ENCODE measurements around the gene ANO6.

Gene ANO6

DNA sequence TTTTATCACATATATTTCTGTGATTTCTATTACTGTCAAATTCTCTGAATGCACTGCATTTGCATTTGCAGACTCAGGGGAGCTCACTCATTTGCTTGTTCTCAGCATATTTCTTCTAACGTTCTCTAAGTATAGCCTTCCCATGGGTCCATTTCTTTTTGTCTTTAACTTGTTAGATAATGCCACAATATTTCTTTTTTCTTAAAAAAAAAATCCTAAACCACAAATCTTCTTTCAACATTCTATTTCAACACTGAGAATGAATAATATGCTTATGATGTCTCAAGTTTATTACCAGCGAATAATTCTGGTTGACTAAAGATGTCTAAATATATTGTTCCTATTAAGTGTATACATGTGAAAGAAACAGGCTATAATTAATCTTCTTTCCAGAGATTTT, 200.2 kb downstream of the ANO6 start:
- no peak for DNase-seq

GRCh38 chr12:45418520-45418919, 202.6 kb downstream of the ANO6 start:
- no peak for DNase-seq

GRCh38 chr12:45419317-45419814, 203.5 kb downstream of the ANO6 start:
- no peak for DNase-seq

DNA sequence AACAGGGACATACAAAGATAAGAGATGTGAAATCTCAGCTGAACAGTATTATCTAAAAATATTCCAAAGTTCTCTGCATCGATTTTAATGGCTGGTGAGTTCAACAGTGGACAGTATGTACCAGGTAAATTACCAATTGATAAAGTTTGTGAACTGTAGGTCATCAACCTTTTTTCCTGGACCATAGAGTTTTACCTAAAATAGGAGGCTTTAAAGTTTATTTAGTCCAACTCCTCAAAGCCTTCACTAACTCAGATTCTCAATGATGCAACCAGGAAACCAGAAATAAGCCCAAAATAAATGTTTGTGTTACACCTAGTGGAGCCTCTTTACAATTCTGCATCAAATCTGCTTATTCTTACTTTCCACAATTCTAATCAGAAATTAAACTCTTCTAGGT, 205.8 kb downstream of the ANO6 start:
- no peak for DNase-seq

- no peak for DNase-seq
These were observed 208.0 kb downstream of the ANO6 start for GRCh38 chr12:45423931-45424330.

GRCh38 chr12:45425426-45425825, 209.5 kb downstream of the ANO6 start:
- DNase-seq = no peak

DNA sequence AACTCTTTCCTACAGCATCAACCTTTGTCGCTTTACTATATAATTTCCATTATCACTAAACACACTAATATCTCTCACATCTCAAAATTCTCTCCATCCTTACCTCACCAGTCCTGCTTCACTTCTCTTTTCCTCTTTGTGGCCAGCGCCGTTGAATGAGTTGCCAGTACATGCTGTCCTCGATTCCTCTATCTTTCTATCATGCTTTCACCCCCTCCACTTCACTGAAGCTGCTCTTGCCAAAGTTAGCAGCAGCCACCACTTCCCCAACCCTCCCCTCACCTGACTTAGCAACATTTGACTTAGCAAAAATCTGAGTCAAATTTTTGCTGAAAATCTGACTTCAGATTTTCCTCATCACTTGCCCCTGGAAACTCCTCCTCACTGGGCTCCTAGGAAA, 210.4 kb downstream of the ANO6 start:
- no peak for DNase-seq

GRCh38 chr12:45427042-45427441, 211.1 kb downstream of the ANO6 start:
- no peak for DNase-seq

DNA sequence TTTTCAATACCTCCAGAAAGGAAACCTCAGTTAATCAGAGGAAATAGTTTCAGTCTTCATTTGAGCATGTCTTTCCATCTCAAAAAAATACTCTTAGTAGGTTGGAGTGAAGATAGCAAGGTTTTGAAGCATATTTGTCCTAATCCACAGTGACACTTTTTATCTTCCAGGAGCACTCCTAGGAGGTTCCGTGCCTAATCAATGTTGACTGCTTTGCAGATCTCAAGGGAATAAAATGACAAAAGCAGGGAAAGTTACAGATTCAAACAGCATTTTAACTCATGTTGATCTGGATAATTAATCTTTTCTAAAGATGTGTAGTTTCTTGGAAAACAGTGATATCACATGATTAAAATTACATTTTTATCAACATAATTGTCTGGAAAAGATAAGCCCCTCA, 213.9 kb downstream of the ANO6 start:
- no peak for DNase-seq

DNA sequence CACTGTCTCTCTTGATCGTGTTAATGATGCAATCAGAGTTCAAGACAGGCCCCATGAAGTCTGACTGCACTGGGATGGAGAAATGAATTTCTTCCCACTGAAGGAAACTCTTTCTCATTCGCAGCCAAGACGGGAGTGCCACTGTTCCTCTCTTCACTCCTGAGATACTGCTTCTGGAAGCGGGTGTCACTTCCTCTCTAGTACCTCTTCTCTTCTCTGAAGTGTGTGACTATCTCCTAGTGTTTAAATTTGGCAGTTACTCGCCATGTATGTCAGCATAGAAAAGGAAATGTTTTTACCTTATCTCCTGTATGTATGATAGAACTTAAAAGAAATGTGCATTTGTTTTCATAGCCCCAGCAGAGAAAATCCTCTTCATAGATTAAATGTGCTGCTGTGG, 215.2 kb downstream of the ANO6 start:
- DNase-seq = no peak

- DNase-seq = no peak
These were observed 216.8 kb downstream of the ANO6 start for GRCh38 chr12:45432710-45433109.

DNA sequence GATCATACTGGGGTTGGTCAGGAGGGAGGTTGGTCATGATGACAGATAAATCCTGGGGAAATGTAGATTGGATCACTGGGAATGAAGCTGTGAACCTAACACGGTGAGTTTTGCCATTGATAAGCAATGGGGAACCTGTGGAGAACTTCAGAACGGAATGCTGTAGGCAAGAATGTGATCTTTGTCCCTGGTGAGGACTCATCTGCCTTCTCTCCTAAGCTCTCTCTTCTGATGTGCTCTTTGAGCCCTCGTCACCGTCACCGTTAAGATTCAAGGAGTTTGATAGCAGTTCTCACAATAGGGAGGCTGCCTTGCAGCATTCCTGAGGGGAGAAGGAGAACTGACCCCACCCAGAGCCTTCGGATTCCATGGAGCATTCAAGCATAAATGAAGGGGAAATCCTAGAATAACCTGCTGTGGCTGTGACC, 217.6 kb downstream of the ANO6 start:
- DNase-seq = no peak

DNA sequence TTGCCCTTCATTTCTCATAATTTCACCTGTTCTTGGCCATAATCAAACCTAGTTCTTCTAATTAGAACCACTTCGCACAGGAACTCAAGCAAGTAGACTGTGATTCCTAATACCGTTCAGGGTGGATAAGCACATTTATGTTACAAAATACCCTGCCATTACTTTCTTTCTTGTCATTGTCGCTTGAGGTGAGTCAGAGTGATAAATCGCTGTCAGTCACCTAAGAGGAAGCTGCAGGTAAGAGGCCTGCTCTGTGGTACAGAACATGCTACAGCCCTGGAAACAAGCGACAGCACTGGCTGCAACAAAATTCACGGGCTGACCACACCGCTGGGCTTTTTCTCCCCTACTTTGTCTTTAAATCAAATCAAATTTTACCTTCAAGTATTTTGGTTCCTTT, 218.2 kb downstream of the ANO6 start:
- DNase-seq = no peak

GRCh38 chr12:45435945-45436710, 220.2 kb downstream of the ANO6 start:
- DNase-seq = no peak

DNA sequence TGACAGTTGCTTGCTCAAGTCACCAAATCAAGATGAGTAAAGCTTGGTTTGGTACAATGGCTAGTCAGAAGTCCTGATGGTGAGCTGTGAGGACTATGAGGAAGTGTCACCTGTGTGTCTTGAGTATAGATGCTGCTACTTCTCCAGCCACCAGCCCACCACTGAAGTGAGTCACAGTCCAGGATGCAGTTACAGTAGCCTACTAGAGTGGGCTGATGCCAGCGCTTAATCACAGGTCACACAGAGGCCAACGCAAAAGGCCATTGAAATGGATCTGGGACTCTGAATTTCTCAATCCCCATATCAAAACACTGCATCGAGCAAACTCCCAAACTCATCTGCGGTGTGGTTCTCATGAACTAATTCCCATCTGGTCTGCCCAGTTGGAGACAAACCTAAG, 223.1 kb downstream of the ANO6 start:
- no peak for DNase-seq

DNA sequence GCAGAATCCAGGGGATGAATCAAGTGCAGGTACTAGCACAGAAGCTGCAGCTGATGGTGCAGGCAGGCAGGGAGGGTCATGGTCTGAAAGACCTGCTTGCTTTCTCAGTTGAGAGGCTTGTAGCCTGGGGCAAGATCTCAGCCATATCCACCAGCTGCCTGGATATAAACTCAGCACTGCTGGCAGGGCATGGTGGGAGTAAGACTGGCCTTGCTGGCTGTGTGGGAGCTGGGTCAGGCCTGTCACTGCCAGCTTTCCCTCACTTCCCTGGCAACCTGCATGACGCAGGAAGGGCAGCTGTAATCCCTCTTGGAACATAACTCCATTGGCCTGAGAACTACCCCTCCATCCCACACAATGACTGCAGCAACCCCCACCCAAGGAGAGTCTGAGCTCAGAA, 230.1 kb downstream of the ANO6 start:
- DNase-seq = no peak

DNA sequence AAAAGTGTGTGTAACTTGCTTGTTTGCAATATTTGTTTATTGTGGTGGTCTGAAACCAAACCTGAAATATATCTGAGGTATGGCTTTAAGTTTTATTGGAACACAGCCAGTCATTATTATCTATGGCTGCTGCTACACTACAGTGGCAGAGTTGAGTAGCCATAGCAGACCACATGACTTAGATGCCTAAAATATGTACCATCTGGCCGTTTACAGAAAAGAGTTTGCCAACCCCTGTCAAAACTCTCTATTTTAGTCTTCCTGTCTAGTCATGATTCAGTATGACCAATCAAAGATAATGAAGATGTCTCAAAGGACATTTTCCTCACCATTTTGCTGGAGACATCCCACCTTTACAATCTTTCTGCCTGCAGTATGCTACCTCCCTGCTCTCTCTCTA, 242.3 kb downstream of the ANO6 start:
- no peak for DNase-seq

GRCh38 chr12:45458854-45459807, 243.2 kb downstream of the ANO6 start:
- DNase-seq = no peak

- DNase-seq = no peak
These were observed 246.6 kb downstream of the ANO6 start for GRCh38 chr12:45462506-45462905.

DNA sequence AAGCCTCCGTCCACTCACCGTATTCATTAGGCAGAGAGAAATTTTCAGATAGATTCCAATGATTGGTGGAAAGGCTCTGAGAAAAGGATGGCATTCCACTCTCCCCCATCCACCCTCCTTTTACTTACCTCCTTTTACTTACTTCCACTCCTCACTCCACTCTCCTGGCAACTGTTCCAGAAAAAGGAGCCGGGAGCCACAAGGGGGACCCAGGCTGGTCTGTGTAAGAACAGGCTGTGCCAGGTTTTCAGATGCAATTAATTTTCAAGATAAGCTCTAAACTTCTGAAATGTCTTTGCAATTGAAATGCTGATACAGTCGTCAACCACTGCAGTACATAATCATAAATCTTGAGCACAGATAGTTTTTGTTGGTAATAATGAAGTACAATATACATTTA, 248.8 kb downstream of the ANO6 start:
- DNase-seq = no peak

DNA sequence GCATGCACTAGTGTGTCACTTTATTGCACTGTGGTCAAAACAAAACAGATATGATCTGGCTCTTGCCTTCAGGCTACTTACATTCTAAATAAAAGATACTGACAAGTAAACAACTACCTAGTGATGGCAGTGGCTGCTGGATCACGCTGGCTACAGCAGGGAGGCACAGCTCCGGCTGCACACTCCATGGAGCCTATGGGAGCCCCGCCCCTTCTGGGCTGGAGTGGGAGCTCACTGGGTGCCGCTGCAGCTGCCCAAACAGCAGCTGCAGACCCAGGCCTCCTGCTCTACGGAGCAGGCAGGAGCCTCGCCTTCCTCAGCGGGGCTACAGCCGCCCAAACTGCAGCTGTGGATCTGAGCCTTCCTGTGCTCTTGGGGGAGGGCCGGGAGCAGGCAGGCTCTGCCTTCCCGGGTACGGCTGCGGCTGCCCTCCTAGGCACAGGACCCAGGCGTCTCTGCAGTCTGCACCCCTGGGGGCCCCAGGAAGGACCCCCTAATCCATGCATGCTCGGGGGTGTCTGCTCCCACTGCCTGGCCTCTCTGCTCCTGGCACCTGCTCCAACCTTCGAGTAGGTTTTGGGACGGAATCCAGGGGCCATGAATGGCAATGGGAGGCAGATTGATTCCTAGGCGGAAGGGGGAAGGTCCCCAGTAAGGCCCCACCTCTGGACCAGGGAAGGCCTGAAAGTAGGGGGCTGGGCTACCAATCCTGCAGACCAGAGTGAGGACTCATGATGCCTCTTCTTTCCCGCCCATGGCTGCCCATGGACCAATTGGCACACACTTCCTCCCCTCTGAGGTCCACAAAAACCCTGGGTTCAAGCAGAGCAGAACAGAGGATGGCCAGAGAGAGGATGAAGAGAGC, 253.1 kb downstream of the ANO6 start:
- DNase-seq = no peak

DNA sequence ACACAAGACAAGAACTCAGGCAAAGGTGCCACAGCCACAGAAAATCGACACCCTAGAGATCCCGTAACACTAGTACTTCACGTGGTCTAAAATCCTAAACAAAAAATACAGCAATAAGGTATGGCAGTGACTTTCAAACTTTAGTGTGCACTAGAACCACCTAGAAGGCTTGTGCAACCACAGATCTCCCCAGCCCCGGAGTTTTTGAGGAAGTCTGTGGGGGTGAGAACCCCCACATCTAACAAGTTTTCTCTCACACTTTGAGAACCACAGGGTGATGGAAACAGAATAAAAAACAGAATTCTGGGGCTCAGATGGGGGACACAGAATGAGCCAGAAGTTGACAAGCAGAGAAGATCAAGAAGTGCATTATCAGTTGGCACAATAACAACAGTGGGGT, 254.0 kb downstream of the ANO6 start:
- no peak for DNase-seq

GRCh38 chr12:45473636-45474035, 257.7 kb downstream of the ANO6 start:
- DNase-seq = no peak

All from stimulated activated CD4-positive, alpha-beta T cell treated with anti-CD3 and anti-CD28 coated beads, Interleukin-15, amount 100 ng/mL, for 24 hours (primary cell).